Parathyroid adenoma (tissue), 2 donors: ENCODE results near the gene TMEM205.
"Not testable (repeated sequence)": the region's sequence is repeated elsewhere in the genome, so short reads cannot be mapped to it uniquely, and the experiment has no call there.

Source experiments
- H2AFZ ChIP-seq: fragments of 300-600 bp; sonication (generic); one replicate; pipeline ENCODE4 v1.7.0; 2017; ENCODE audit warnings: antibody characterized with exemption, mild to moderate bottlenecking
- H3K27ac ChIP-seq: fragments of 300-600 bp; sonication (generic); one replicate; pipeline ENCODE4 v1.7.0; 2017
- H3K27me3 ChIP-seq: fragments of 300-600 bp; sonication (generic); one replicate; pipeline ENCODE4 v1.7.0; 2017; ENCODE audit warnings: low read length; ENCODE audit not compliant: control insufficient read depth, insufficient read depth
- H3K36me3 ChIP-seq: fragments of 300-600 bp; sonication (generic); one replicate; pipeline ENCODE4 v1.7.0; 2017; ENCODE audit warnings: low read length; ENCODE audit not compliant: control insufficient read depth, insufficient read depth
- H3K4me1 ChIP-seq: fragments of 300-600 bp; sonication (generic); one replicate; pipeline ENCODE4 v1.7.0; 2017; ENCODE audit warnings: control low read depth
- H3K4me2 ChIP-seq: fragments of 300-600 bp; sonication (generic); one replicate; pipeline ENCODE4 v1.7.0; 2017; ENCODE audit warnings: low read length
- H3K4me3 ChIP-seq: fragments of 300-600 bp; sonication (generic); one replicate; pipeline ENCODE4 v1.7.0; 2017; ENCODE audit warnings: low read depth, low read length
- H3K79me2 ChIP-seq: fragments of 300-600 bp; sonication (generic); one replicate; pipeline ENCODE4 v1.7.0; 2017; ENCODE audit warnings: control low read depth
- H3K9ac ChIP-seq: fragments of 300-600 bp; sonication (generic); one replicate; pipeline ENCODE4 v1.7.0; 2017; ENCODE audit warnings: mild to moderate bottlenecking
- H3K9me3 ChIP-seq: fragments of 300-600 bp; sonication (generic); one replicate; pipeline ENCODE4 v1.7.0; 2017; ENCODE audit warnings: low read length; ENCODE audit not compliant: control insufficient read depth
- TF ChIP-seq, protein P1 (sequence below): fragments of 300-600 bp; sonication (generic); IDR thresholded peaks from one replicate; pipeline ENCODE4 v1.7.0; 2017; ENCODE audit warnings: antibody characterized with exemption, mild to moderate bottlenecking
- donor health status: primary hyperparathyroidism.

Gene TMEM205

DNA sequence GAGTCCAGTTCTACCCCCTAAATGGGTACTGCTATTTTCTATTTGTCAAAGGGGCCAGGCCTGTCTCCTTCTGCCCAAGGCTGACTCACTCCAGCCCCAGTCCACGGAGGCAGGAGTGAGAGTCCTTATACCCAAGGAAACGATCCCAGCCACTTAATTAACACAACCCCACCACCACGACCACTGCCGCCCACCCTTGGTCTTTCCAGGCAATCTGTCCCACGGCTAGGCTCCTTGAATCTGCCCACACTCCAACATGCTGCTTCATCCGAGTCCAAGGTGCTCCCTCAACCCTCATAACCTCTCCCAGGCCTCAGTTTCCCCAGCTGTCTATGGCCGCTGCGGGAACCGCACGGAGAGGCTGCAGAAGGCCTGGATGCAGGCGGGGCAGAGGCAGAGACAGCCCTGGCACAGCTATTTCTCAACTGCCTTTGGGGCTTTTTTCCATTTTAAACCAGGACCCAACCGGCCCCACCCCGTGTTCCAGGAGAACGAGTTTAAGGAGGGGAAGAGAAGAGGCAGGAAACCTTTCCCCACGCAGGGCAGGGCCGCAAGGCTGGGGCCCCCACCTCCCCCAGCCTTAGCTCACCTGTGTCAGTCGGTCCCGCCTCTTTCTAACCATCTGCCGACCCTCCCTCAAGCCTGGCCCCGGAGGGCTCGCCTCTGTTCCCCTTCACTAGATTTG, 7.4 kb downstream of the TMEM205 start:
- Histone ChIP-seq H3K4me3 (peak overlapping the region; percentile 66), H3K79me2 (peaks cover 4% of the 10 kb centered on the region), H3K4me2 (peak overlapping the region; percentile 94), H3K9ac (no peak overlapping the region), H2AFZ (peak overlapping the region; percentile 94), H3K27me3 (no peaks in the 10 kb centered on the region), H3K4me1 (peaks cover 9% of the 10 kb centered on the region), H3K9me3 (no peaks in the 10 kb centered on the region), H3K27ac (peak overlapping the region; percentile 74), H3K36me3 (no peaks in the 10 kb centered on the region)
- TF ChIP-seq, protein P1, sequence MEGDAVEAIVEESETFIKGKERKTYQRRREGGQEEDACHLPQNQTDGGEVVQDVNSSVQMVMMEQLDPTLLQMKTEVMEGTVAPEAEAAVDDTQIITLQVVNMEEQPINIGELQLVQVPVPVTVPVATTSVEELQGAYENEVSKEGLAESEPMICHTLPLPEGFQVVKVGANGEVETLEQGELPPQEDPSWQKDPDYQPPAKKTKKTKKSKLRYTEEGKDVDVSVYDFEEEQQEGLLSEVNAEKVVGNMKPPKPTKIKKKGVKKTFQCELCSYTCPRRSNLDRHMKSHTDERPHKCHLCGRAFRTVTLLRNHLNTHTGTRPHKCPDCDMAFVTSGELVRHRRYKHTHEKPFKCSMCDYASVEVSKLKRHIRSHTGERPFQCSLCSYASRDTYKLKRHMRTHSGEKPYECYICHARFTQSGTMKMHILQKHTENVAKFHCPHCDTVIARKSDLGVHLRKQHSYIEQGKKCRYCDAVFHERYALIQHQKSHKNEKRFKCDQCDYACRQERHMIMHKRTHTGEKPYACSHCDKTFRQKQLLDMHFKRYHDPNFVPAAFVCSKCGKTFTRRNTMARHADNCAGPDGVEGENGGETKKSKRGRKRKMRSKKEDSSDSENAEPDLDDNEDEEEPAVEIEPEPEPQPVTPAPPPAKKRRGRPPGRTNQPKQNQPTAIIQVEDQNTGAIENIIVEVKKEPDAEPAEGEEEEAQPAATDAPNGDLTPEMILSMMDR = no peak

- no peak overlapping the region for H3K9ac ChIP-seq
- H3K27me3 ChIP-seq = no peaks in the 10 kb centered on the region
- no peak overlapping the region for H3K27ac ChIP-seq
- H3K9me3 ChIP-seq = no peaks in the 10 kb centered on the region
- H3K4me1 ChIP-seq = peaks cover 9% of the 10 kb centered on the region
- H3K36me3 ChIP-seq = no peaks in the 10 kb centered on the region
- no peak overlapping the region for H3K4me2 ChIP-seq
- TF ChIP-seq, protein P1 = no peak
- H3K4me3 ChIP-seq = no peak overlapping the region
- H2AFZ ChIP-seq = no peak overlapping the region
- peaks cover 4% of the 10 kb centered on the region for H3K79me2 ChIP-seq
Measured at GRCh38 chr19:11338121-11338520, 7.9 kb downstream of the TMEM205 start.

DNA sequence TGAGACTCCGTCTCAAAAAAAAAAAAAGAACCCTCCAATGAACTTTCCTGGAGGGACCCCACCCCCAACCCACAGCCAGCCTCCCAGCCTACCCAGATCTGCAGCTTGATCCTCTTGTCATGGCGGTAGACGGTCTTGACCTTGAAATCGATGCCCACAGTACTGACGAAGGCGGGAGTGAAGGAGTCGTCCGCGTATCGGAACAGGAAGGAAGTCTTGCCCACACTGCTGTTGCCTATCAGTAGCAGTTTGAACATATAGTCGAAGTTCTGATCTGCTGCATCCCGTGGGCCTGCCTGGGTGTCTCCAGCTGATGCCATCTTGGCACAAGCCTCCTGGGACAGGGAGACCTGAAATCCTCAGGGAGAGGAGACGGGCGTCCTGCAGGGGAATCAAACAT, 9.0 kb downstream of the TMEM205 start:
- H3K9ac ChIP-seq = no peak overlapping the region
- peaks cover 4% of the 10 kb centered on the region for H3K79me2 ChIP-seq
- no peak overlapping the region for H2AFZ ChIP-seq
- H3K9me3 ChIP-seq = no peaks in the 10 kb centered on the region
- no peaks in the 10 kb centered on the region for H3K27me3 ChIP-seq
- no peak overlapping the region for H3K4me3 ChIP-seq
- H3K27ac ChIP-seq = no peak overlapping the region
- peaks cover 9% of the 10 kb centered on the region for H3K4me1 ChIP-seq
- H3K4me2 ChIP-seq = no peak overlapping the region
- TF ChIP-seq, protein P1 = no peak
- H3K36me3 ChIP-seq = no peaks in the 10 kb centered on the region

GRCh38 chr19:11335449-11336146, 10.5 kb downstream of the TMEM205 start:
- peaks cover 4% of the 10 kb centered on the region for H3K79me2 ChIP-seq
- H3K9ac ChIP-seq = no peak overlapping the region
- no peak overlapping the region for H3K4me3 ChIP-seq
- TF ChIP-seq, protein P1 = no peak
- H3K27me3 ChIP-seq = no peaks in the 10 kb centered on the region
- H3K9me3 ChIP-seq = no peaks in the 10 kb centered on the region
- no peak overlapping the region for H2AFZ ChIP-seq
- no peaks in the 10 kb centered on the region for H3K36me3 ChIP-seq
- no peak overlapping the region for H3K27ac ChIP-seq
- peaks cover 9% of the 10 kb centered on the region for H3K4me1 ChIP-seq
- H3K4me2 ChIP-seq = no peak overlapping the region

GRCh38 chr19:11333838-11334237, 12.2 kb downstream of the TMEM205 start:
- not testable (repeated sequence) for H3K9ac ChIP-seq, H3K79me2 ChIP-seq, H2AFZ ChIP-seq, H3K27me3 ChIP-seq, H3K4me1 ChIP-seq, H3K27ac ChIP-seq, H3K4me3 ChIP-seq, H3K4me2 ChIP-seq, H3K36me3 ChIP-seq, H3K9me3 ChIP-seq
